ENCODE measurements around the gene QPCTL.
A peak's percentile ranks its signal among the peaks of the same experiment; 100 is the strongest.
"Not testable (repeated sequence)": the region's sequence is repeated elsewhere in the genome, so short reads cannot be mapped to it uniquely, and the experiment has no call there.

QPCTL gene

DNA sequence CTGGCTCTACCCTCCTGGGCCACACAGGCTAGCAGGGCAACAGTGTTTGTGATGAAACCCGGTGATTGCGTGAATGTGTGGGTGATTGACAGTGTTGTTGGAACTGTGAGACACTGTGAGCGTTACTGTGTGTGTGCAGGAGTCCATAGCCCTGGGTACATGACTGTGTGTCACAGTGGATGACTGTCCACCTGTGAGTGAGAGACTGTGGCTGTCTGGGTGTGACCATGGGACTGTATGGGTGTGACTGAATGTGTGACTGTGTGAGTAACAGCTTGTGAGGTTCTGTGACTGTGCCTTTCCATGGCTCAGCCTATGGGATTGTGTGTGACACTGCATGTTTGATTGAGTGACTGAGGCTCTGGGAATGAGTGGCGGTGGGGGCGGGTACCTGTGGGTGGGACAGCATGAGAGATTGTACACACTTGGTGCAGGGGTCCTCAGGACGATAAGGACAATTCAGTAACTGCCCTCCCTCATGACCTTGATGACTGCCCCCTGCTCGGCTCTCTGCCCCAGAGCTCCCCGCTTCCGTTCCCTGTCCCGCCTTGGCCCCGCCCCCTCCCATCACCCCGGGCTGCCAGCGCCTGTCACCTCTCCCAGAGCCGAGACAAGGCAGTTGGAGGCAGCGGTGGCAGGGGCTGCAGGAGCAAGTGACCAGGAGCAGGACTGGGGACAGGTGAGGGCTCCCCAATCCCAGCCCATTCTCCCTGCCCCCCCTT lies 24.7 kb upstream of the QPCTL start, which contains the start of gene GIPR:
GIPR (plus strand) TSS at position 602 of the 722 bp plus-strand sequence. CDS start 1,300 bp downstream, outside the sequence.
- H3K36me3 Mint-ChIP-seq: no peaks in the 10 kb centered on the region
- H3K9me3 Mint-ChIP-seq: no peaks in the 10 kb centered on the region
- peak within 1 kb of the TSS; percentile 83 for H3K27ac Mint-ChIP-seq
- peak within 1 kb of the TSS; percentile 92 for H3K4me3 Mint-ChIP-seq
- peaks cover 36% of the 10 kb centered on the region for H3K4me1 Mint-ChIP-seq
- H3K27me3 Mint-ChIP-seq: peaks cover 4% of the 10 kb centered on the region

DNA sequence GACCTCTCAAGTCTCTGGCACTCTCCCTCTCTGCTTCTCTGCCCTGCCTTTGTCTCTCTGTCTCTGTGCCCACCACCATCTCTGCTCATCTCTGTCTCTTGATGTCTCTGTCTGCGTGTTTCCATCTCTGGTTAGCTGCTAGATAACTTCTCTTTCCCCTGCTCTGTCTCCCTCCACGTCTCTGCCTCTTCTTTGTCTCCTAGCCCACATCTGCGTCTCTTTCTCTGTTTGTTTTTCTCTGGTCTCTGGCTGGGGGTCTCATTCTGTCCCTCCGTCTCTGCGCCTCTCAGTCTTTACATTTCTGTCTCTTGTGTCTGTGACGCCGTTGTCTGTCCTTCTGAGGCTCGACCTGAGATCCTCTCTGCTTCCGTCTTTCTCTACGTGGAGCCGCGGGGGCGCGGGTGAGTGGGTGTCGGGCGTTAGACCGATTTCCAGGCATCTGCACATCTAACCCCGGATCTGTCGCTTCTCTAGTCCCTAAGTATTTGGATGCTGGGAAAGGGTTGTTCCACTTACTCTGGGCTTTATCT lies 24.1 kb upstream of the QPCTL start:
- Mint-ChIP-seq H3K9me3 (no peaks in the 10 kb centered on the region), H3K4me3 (peak overlapping the region; percentile 92), H3K4me1 (peaks cover 36% of the 10 kb centered on the region), H3K27ac (peak overlapping the region; percentile 83), H3K36me3 (no peaks in the 10 kb centered on the region), H3K27me3 (peaks cover 4% of the 10 kb centered on the region)

DNA sequence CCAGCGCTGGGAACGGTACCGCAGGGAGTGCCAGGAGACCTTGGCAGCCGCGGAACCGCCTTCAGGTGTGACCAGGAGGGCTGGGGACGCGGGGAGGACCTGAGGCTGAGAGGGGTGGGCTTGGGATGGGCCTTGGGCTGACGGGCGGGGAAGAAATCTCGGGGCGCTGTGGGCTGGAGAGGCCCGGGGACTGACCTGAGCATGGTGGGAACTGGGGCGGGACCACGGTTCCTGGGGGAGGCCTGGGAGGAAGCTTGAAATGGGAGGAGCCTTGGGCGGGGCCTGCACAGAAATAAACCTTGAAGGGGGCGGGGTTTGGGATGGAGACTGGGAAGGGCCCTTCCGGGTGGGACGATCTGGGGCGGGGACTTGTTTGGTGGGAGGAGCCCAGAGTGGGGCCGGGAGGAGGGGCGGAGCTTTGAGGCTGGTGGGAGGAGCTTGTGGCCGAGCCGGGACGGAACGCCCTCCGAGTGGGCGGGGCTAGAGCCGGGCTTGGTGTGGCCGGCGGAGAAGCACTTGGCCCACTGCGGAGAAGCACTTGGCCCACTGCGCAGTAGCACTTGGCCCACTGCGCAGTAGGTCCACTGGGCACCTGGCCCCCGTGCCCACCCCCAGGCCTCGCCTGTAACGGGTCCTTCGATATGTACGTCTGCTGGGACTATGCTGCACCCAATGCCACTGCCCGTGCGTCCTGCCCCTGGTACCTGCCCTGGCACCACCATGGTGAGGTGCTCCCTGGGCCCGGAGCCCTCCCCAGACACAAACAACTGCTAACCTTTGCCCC lies 21.6 kb upstream of the QPCTL start:
- no peaks in the 10 kb centered on the region for H3K9me3 Mint-ChIP-seq
- H3K4me3 Mint-ChIP-seq: peak overlapping the region; percentile 44
- no peak overlapping the region for H3K27ac Mint-ChIP-seq
- H3K27me3 Mint-ChIP-seq: peaks cover 4% of the 10 kb centered on the region
- peaks cover 36% of the 10 kb centered on the region for H3K4me1 Mint-ChIP-seq
- no peaks in the 10 kb centered on the region for H3K36me3 Mint-ChIP-seq

DNA sequence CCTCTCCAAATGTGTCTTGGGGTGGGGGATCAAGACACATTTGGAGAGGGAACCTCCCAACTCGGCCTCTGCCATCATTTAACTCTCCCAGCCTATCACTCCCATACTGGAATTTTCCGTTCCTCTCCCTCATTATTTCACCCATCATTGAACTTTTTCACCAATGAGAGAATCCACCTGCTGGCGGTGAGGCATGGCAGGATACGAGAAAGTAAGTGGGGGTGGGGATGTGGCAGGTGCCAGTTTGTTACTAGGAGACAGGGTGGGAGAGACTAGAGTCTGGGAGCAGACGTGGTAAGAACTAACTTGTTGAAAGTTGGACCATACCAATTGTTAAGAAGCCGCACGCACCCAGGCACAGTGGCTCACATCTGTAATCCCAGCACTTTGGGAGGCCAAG lies 17.5 kb upstream of the QPCTL start:
- Mint-ChIP-seq H3K36me3 (no peaks in the 10 kb centered on the region), H3K27me3 (peaks cover 3% of the 10 kb centered on the region), H3K4me3 (no peak overlapping the region), H3K27ac (no peak overlapping the region), H3K9me3 (no peaks in the 10 kb centered on the region), H3K4me1 (peaks cover 27% of the 10 kb centered on the region)

DNA sequence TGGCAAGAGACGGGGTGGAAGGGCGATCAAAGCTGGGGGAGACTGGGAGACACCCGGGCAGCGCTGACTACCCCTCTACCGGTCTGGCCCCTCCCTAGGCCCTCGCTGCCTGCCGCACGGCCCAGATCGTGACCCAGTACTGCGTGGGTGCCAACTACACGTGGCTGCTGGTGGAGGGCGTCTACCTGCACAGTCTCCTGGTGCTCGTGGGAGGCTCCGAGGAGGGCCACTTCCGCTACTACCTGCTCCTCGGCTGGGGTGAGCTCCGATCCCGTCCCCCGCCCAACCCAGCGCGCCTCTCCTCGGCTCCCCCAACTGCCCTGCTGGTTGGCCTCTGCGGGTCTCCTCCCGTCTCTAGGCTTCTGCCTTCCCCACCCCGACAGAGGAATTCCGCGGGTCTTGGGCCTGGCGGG lies 15.6 kb upstream of the QPCTL start:
- Mint-ChIP-seq H3K27ac (peak overlapping the region; percentile 72), H3K4me1 (peaks cover 18% of the 10 kb centered on the region), H3K27me3 (no peaks in the 10 kb centered on the region), H3K36me3 (no peaks in the 10 kb centered on the region), H3K4me3 (peak overlapping the region; percentile 76), H3K9me3 (no peaks in the 10 kb centered on the region)

DNA sequence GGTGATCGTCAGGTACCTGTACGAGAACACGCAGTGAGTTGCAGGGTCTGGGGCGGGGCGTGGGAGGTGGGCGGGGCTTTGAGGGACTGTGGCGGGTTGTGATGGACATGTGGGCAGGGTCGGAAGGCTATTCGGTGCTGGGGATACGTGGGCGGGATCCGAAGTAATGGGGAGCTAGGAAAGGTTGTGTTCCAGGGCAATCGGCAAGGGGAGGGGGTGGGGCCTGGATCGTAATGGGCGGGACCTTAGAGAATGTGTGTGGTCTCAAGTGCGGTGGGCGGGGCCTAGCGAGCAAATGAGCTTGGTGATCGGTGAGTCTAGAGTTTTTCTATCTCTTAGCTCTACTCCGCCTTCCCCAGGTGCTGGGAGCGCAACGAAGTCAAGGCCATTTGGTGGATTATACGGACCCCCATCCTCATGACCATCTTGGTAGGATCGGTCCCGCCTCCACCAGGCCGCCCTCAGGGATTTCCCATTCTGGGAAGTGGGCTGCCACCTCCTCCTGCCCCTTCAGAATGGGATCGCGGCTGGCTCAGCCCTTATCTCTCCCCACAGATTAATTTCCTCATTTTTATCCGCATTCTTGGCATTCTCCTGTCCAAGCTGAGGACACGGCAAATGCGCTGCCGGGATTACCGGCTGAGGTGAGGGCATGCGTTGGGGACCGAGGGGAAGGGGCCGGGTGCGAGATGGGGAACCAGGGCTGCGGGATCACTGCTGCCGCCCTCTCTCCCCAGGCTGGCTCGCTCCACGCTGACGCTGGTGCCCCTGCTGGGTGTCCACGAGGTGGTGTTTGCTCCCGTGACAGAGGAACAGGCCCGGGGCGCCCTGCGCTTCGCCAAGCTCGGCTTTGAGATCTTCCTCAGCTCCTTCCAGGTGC lies 14.9 kb upstream of the QPCTL start:
- Mint-ChIP-seq H3K36me3 (no peaks in the 10 kb centered on the region), H3K4me1 (peaks cover 21% of the 10 kb centered on the region), H3K9me3 (no peaks in the 10 kb centered on the region), H3K4me3 (peak overlapping the region; percentile 89), H3K27me3 (no peaks in the 10 kb centered on the region), H3K27ac (peak overlapping the region; percentile 79)

DNA sequence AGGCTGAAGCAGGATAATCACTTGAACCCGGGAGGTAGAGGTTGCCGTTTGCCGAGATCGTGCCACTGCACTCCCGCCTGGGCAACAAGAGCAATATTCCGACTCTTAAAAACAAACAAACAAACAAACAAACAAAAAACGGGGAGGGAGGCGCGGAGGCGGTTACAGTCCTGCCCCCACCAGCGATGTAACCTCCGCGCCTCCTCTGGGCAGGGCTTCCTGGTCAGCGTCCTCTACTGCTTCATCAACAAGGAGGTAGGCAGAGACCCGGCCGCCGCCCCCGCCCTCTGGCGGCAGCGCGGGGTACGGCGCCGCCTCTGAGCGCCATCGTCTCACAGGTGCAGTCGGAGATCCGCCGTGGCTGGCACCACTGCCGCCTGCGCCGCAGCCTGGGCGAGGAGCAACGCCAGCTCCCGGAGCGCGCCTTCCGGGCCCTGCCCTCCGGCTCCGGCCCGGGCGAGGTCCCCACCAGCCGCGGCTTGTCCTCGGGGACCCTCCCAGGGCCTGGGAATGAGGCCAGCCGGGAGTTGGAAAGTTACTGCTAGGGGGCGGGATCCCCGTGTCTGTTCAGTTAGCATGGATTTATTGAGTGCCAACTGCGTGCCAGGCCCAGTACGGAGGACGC lies 11.0 kb upstream of the QPCTL start:
- Mint-ChIP-seq H3K27ac (peak overlapping the region; percentile 23), H3K9me3 (no peaks in the 10 kb centered on the region), H3K4me1 (peaks cover 19% of the 10 kb centered on the region), H3K4me3 (peak overlapping the region; percentile 79), H3K36me3 (peaks cover 2% of the 10 kb centered on the region), H3K27me3 (no peaks in the 10 kb centered on the region)

DNA sequence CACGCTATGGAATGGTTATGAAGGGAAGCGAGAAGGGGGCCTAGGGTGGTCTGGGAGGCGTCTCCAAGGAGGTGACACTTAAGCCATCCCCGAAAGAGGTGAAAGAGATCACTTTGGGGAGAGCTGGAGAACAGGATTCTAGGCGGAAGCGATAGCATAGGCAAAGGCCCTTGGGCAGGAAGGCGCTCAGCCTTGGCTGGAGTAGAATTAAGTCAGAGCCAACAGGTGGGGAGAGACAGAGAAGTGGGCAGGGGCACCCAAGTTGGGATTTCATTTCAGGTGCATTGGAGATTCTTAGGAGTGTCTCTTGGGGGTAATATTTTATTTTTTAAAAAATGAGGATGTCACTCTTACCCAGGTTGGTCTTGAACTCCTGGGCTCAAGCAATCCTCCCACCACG lies 10.3 kb upstream of the QPCTL start:
- peaks cover 3% of the 10 kb centered on the region for H3K36me3 Mint-ChIP-seq
- H3K4me3 Mint-ChIP-seq: peak overlapping the region; percentile 59
- H3K27ac Mint-ChIP-seq: no peak overlapping the region
- H3K9me3 Mint-ChIP-seq: no peaks in the 10 kb centered on the region
- no peaks in the 10 kb centered on the region for H3K27me3 Mint-ChIP-seq
- peaks cover 18% of the 10 kb centered on the region for H3K4me1 Mint-ChIP-seq

DNA sequence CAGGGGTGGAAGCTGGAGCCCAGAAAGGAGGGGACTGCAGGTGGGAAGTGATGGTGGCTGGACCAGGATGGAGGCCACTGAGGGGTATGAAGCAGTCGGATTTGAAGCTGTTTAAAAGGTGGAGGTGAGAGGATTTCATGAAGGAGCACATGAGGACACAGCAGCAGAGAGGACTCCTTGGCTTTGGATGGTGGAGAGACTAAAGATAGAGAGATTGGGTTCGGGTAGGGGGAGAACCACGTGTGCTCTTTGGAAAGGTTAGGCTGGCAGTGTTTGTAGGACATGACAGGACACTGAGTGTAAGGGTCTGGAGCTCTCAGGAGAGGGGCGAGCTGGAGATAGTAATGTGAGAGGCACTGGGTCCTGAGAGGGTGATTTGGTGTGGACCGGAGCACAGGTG lies 9.6 kb upstream of the QPCTL start:
- Mint-ChIP-seq H3K4me3 (no peak overlapping the region), H3K27ac (no peak overlapping the region), H3K36me3 (peaks cover 3% of the 10 kb centered on the region)

DNA sequence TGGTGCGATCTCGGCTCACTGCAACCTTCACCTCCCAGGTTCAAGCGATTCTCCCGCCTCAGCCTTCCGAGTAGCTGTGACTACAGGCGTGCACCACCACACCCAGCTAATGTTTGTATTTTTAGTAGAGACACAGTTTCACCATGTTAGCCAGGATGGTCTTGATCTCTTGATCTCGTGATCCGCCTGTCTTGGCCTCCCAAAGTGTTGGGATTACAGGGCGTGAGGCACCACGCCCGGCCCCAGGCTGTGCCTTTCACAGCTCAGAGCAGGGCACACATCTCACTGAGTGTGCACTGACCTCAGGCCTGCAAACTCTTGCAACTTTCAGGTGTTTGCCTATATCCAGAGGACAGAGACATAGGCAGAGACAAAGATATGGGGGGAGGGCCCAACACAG lies 7.4 kb upstream of the QPCTL start:
- not testable (repeated sequence) for H3K27me3 Mint-ChIP-seq, H3K9me3 Mint-ChIP-seq, H3K27ac Mint-ChIP-seq, H3K36me3 Mint-ChIP-seq, H3K4me3 Mint-ChIP-seq
- peaks cover 17% of the 10 kb centered on the region for H3K4me1 Mint-ChIP-seq

More for the DNA sequence above, 9.6 kb upstream of the QPCTL start:
- H3K9me3 Mint-ChIP-seq: no peaks in the 10 kb centered on the region
- no peaks in the 10 kb centered on the region for H3K27me3 Mint-ChIP-seq
- H3K4me1 Mint-ChIP-seq: peaks cover 12% of the 10 kb centered on the region

DNA sequence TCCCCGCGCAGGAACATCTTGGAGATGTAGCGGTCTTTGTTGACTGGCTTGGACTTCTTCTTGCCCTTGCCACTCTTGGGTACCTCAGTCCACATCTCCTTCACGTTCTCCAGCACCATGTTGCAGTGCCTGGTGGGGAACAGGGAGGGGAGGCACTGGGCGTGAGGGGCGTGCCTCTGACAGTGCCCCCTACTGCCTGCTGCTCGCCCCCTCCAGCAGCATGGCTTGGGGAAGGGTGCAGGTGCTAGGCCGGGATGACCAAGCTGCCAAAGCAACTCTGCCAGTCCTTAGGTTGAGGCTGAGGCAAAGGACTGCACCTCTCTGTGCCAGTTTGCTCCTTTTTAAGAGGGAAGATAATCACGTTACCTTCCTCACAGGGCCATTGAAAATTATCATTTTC lies 4.9 kb upstream of the QPCTL start:
- no peaks in the 10 kb centered on the region for H3K27me3 Mint-ChIP-seq
- H3K36me3 Mint-ChIP-seq: peaks cover 9% of the 10 kb centered on the region
- H3K27ac Mint-ChIP-seq: no peak overlapping the region
- no peaks in the 10 kb centered on the region for H3K9me3 Mint-ChIP-seq
- no peak overlapping the region for H3K4me3 Mint-ChIP-seq
- peaks cover 22% of the 10 kb centered on the region for H3K4me1 Mint-ChIP-seq

DNA sequence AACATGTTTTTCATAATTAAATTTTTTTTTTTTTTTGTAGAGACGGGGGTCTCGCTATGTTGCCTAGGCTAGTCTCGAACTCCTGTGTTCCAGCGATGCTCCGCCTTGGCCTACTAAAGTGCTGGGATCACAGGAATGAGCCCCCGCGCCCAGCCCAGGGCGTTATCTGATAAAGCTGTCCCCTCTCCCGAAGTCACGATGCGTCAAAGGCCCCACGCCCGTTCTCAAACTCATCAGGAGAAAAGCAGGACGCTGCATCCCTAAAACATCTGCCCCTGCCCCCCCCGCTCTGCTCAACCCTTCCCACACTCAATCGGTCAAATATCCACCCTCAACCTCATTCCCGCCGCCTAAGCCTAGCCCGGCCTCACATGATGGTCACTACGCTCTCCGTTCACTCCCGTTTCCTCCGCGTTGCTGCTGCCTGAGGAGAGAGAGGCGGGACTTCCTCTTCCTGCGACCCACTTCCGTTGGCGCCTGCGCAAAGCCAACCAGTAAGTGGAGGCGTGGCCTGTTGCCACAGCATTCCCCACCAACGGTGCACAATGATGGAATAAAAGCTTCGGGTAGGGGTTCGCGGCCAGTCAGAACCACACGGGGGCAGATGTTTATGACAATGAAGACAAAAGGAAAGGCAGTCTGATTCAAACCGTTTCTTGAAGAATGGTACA lies 815 bp upstream of the QPCTL start, which contains the start of gene SNRPD2:
SNRPD2 (minus strand) TSS at position 438 of the 671 bp plus-strand sequence; CDS start at position 373, 65 bp downstream.
- no peaks in the 10 kb centered on the region for H3K27me3 Mint-ChIP-seq
- H3K9me3 Mint-ChIP-seq: no peaks in the 10 kb centered on the region
- H3K4me3 Mint-ChIP-seq: peak within 1 kb of the TSS; percentile 94
- H3K27ac Mint-ChIP-seq: peak within 1 kb of the TSS; percentile 99
- peaks cover 24% of the 10 kb centered on the region for H3K4me1 Mint-ChIP-seq
- H3K36me3 Mint-ChIP-seq: peaks cover 12% of the 10 kb centered on the region

DNA sequence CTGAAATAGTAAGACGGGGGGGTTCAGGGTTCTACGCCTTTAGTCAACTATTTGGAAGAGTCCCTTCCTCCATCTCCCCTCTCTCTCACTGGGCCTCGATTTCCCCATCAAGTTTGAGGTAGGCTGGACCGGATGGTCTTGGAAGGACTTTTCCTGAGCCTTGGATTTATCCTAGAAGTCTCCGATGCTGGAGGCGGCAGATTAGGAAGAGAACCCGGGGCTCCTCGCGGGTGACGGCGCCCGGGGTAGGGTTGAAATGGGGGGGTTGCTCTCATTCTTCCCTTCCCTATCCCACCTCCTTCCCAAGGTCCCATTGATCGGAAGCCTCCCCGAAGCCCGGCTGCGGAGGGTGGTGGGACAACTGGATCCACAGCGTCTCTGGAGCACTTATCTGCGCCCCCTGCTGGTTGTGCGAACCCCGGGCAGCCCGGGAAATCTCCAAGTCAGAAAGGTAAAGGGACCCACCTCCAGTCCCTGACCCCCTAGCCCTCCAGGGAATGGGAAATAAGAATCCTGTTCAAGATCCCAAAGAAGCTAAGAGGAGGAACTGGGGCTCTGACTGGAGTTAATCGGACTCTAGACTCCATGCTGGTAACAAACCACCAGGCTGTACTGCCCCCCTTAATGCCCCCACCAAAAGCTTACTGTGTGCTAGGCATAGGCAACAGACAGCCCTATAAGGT lies 781 bp downstream of the QPCTL start:
- peak overlapping the region; percentile 92 for H3K27ac Mint-ChIP-seq
- peak overlapping the region; percentile 94 for H3K4me3 Mint-ChIP-seq
- H3K36me3 Mint-ChIP-seq: peaks cover 14% of the 10 kb centered on the region
- H3K27me3 Mint-ChIP-seq: no peaks in the 10 kb centered on the region
- peaks cover 30% of the 10 kb centered on the region for H3K4me1 Mint-ChIP-seq
- H3K9me3 Mint-ChIP-seq: no peaks in the 10 kb centered on the region

DNA sequence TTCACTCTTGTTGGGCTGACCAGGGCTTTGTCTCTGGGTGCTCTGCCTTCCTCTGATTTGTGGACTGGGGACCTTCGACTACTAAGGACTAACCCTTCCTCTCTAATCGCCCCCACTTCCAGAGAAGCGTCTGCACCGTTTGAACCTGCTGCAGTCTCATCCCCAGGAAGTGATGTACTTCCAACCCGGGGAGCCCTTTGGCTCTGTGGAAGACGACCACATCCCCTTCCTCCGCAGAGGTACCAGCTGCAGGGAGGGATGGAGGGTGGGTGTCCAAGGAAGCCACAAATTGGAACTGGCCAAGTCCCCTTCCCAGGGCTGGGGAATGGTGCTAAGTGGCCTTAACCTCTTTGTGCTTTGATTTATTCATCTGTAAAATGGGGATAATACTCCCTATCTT lies 9.2 kb downstream of the QPCTL start:
- no peaks in the 10 kb centered on the region for H3K27me3 Mint-ChIP-seq
- peaks cover 6% of the 10 kb centered on the region for H3K4me1 Mint-ChIP-seq
- H3K4me3 Mint-ChIP-seq: no peak overlapping the region
- no peaks in the 10 kb centered on the region for H3K9me3 Mint-ChIP-seq
- H3K27ac Mint-ChIP-seq: no peak overlapping the region
- peaks cover 8% of the 10 kb centered on the region for H3K36me3 Mint-ChIP-seq
